NT2/D1 (cell line): ENCODE data around the gene TRIM8.

Source experiments
- SUZ12 ChIP-seq: IDR thresholded peaks from 2 replicates; pipeline ENCODE4 v1.6.1; 2011; ENCODE audit not compliant: insufficient read length, insufficient read depth; ENCODE audit errors: extremely low read depth
- YY1 ChIP-seq: IDR thresholded peaks from 2 replicates; pipeline ENCODE4 v1.6.1; 2011; ENCODE audit not compliant: insufficient read length, insufficient read depth
- ZNF274 ChIP-seq: IDR thresholded peaks from 2 replicates; pipeline ENCODE4 v1.6.1; 2011; ENCODE audit warnings: mild to moderate bottlenecking, low read depth, low read length

GRCh38 chr10:102613785-102614184 is 30.5 kb upstream of the TRIM8 start:
- no peak for TF ChIP-seq YY1
- no peak for TF ChIP-seq ZNF274
- no peak for TF ChIP-seq SUZ12
